Stomach (tissue), 9 donors: ENCODE data around the gene MTM1. TPM values are rescaled to one million over a fixed set of nuclear protein-coding genes. Genes with fewer than 3 reads are reported as not detected.

Experiments
- DNase-seq, 2 donors: peaks; one replicate each; pipeline versions ENCODE4 v3.0.0 to v3.0.0-alpha.2; 2013 to 2019
- H3K27ac ChIP-seq, 5 donors: fragments of 200-600 bp in 4 of 5; sonication (generic) in 4 of 5; one replicate each; pipeline ENCODE4 v1.5.1; 2013 to 2019; ENCODE audit warnings: mild to moderate bottlenecking in 1 of 5, moderate library complexity in 1 of 5
- H3K27me3 ChIP-seq, 3 donors: fragments of 200-600 bp; sonication (generic); one replicate each; pipeline ENCODE4 v1.5.1; 2017 to 2019; ENCODE audit warnings: mixed run types in 1 of 3
- H3K36me3 ChIP-seq, 4 donors: fragments of 200-600 bp; sonication (generic); 1 replicate in 3 of 4; 2 replicates in 1 of 4; pipeline ENCODE4 v1.5.1; 2016 to 2019
- H3K4me1 ChIP-seq, 4 donors: fragments of 200-600 bp; sonication (generic); one replicate each; pipeline ENCODE4 v1.5.1; 2016 to 2019
- H3K4me3 ChIP-seq, 4 donors: fragments of 200-600 bp; sonication (generic) in 3 of 4; one replicate each; pipeline ENCODE4 v1.5.1; 2016 to 2019; ENCODE audit warnings: mild to moderate bottlenecking in 1 of 4
- H3K9me3 ChIP-seq, 4 donors: fragments of 200-600 bp; sonication (generic); one replicate each; pipeline ENCODE4 v1.5.1; 2016 to 2019
- CTCF ChIP-seq, 7 experiments: fragments of 450-650 bp in 4 of 7; fragments of 200-600 bp in 3 of 7; sonication (generic) in 3 of 7; IDR thresholded peaks; one replicate each; pipeline ENCODE4 v1.5.1; 2016 to 2019; ENCODE audit warnings: antibody characterized with exemption in 7 of 7, control low read depth in 2 of 7, mild to moderate bottlenecking in 1 of 7
- EP300 ChIP-seq: sonication (generic); formaldehyde crosslinking; IDR thresholded peaks from one replicate; pipeline ENCODE4 v1.6.1; 2017; ENCODE audit warnings: antibody characterized with exemption
- POLR2A ChIP-seq, 4 donors: fragments of 450-650 bp; IDR thresholded peaks; one replicate each; pipeline ENCODE4 v1.6.1; 2016; ENCODE audit warnings: antibody characterized with exemption in 4 of 4, control low read depth in 2 of 4, mild to moderate bottlenecking in 1 of 4, moderate library complexity in 1 of 4
- POLR2AphosphoS5 ChIP-seq, 3 donors: sonication (generic); formaldehyde crosslinking; IDR thresholded peaks; one replicate each; pipeline ENCODE4 v1.6.1; 2016; ENCODE audit warnings: antibody characterized with exemption in 3 of 3
- WGBS, 5 donors: extraction: QIAGEN DNeasy Blood & Tissue Kit in 3 of 5; methylation state at CpG; one replicate each; pipeline versions ENCODE4 v1.1.5 to v1.1.7; 2013 to 2018; 5-methylcytosine and 5-hydroxymethylcytosine counted together
- intact Hi-C: fragments of 100-400 bp; cut with DNase I; formaldehyde crosslinking; loops from one replicate; pipeline ENCODE4 v1.15.1; 2023; ENCODE audit warnings: low total_unique reads
- polyA plus RNA-seq, 3 donors: library from polyadenylated mRNA; stranded (reverse); fragments of 200-250 nt; gene quantifications; one replicate each; pipeline ENCODE4 v1.2.3, GENCODE V29; 2013
- total RNA-seq, 5 donors: library from RNA; depleted of rRNA; stranded (reverse); fragments of >200 nt; gene quantifications; one replicate each; pipeline versions ENCODE4 v1.1.0 to v1.2.3, GENCODE V29; 2014 to 2016
- donor health status: healthy with polysubstance abuse.
- donor health status: Bipolar disorder and iron deficiency.
- donor health status: healthy.

The MTM1 gene
- total and polyA plus RNA-seq, 8 donors, result 3.5 to 28.0 (median 6.7) TPM

GRCh38 chrX:150573702-150574101, 5.3 kb downstream of the MTM1 start:
- no peak for TF ChIP-seq CTCF (IDR thresholded peaks at IDR 0.05)
- TF ChIP-seq EP300, result no peak
- no peak for TF ChIP-seq POLR2A (IDR thresholded peaks at IDR 0.05)
- TF ChIP-seq POLR2AphosphoS5 (IDR thresholded peaks at IDR 0.05), result no peak
- Histone ChIP-seq H3K4me1 (peaks cover 0 to 81% (median 33%) of the 10 kb centered on the region in 4 donors), H3K9me3 (peaks cover 0 to 5% (median 0%) of the 10 kb centered on the region in 4 donors), H3K4me3 (no peak overlapping the region), H3K27ac (peak overlapping the region in 2 of 5 donors; percentile 6 to 18), H3K27me3 (peaks cover 0 to 4% (median 0%) of the 10 kb centered on the region in 3 donors), H3K36me3 (no peaks in the 10 kb centered on the region)
- WGBS, 5 donors, result 54 to 73% (median 58%) methylated on average over 4 of the region's 4 CpGs
- no peak for DNase-seq
- intact Hi-C loops, result no loop called here

GRCh38 chrX:150574559-150575418, 6.4 kb downstream of the MTM1 start:
- Histone ChIP-seq H3K27me3 (no peaks in the 10 kb centered on the region), H3K4me1 (peaks cover 0 to 75% (median 31%) of the 10 kb centered on the region in 4 donors), H3K4me3 (no peak overlapping the region), H3K9me3 (peaks cover 0 to 5% (median 0%) of the 10 kb centered on the region in 4 donors), H3K27ac (peak overlapping the region in 3 of 5 donors; percentile 9 to 52 (median 43)), H3K36me3 (no peaks in the 10 kb centered on the region)
- TF ChIP-seq CTCF (IDR thresholded peaks at IDR 0.05) (no peak), POLR2AphosphoS5 (IDR thresholded peaks at IDR 0.05) (no peak), EP300 (no peak), POLR2A (IDR thresholded peaks at IDR 0.05) (no peak)
- DNase-seq, result no peak
- WGBS, 5 donors, result 49 to 77% (median 66%) methylated on average over 13 of the region's 13 CpGs
- intact Hi-C loops, result no loop called here

DNA sequence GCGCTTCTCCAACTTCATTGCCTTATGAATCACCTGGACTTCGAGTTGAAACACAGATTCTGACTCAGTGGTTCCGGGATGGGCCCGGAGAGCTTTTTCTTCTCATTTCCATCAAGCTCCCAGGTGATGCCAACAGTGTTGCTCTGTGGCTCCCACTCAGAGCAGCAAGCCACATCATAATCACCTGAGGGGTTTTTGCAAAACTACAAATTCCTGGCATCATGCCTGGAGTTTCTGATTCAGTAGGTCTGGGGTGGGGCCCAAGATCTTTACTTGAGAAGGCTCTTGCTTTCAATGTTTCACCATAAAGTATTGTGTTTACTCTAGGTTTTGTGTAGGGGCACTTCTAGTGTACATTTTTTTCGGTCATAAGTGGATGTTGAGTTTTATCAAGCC, 7.0 kb downstream of the MTM1 start:
- H3K4me1 ChIP-seq, result peaks cover 0 to 69% (median 28%) of the 10 kb centered on the region in 4 donors
- TF ChIP-seq EP300 (no peak), POLR2AphosphoS5 (IDR thresholded peaks at IDR 0.05) (no peak), CTCF (IDR thresholded peaks at IDR 0.05) (no peak), POLR2A (IDR thresholded peaks at IDR 0.05) (no peak)
- intact Hi-C loops, result no loop called here
- no peaks in the 10 kb centered on the region for H3K36me3 ChIP-seq
- 56 to 79% (median 67%) methylated on average over 2 to 5 of the region's 5 CpGs for WGBS, 5 donors
- DNase-seq, result peak in 1 of 2 donors; percentile 42
- H3K4me3 ChIP-seq, result no peak overlapping the region
- H3K9me3 ChIP-seq, result peaks cover 0 to 5% (median 0%) of the 10 kb centered on the region in 4 donors
- peak overlapping the region in 3 of 5 donors; percentile 9 to 52 (median 43) for H3K27ac ChIP-seq
- no peaks in the 10 kb centered on the region for H3K27me3 ChIP-seq

- Histone ChIP-seq H3K4me3 (no peak overlapping the region), H3K9me3 (peaks cover 0 to 5% (median 0%) of the 10 kb centered on the region in 4 donors), H3K4me1 (peaks cover 0 to 63% (median 20%) of the 10 kb centered on the region in 4 donors), H3K27ac (no peak overlapping the region), H3K27me3 (no peaks in the 10 kb centered on the region), H3K36me3 (no peaks in the 10 kb centered on the region)
- WGBS, 5 donors, result 27 to 50% (median 30%) methylated on average over 1 of the region's 1 CpG
- peak in 1 of 2 donors; percentile 32 for DNase-seq
- TF ChIP-seq POLR2AphosphoS5 (IDR thresholded peaks at IDR 0.05) (no peak), POLR2A (IDR thresholded peaks at IDR 0.05) (no peak), EP300 (no peak), CTCF (IDR thresholded peaks at IDR 0.05) (no peak)
- intact Hi-C loops, result no loop called here
These were observed 8.8 kb downstream of the MTM1 start for GRCh38 chrX:150577174-150577573.
